ENCODE data around the gene KCNQ4.

KCNQ4 gene

GRCh38 chr1:40842207-40842606 is 58.6 kb downstream of the KCNQ4 start:
- no peak for DNase-seq (ENCODE audit: low read depth)
- no peak overlapping the region for H3K4me3 ChIP-seq (ENCODE audit: low read length)
- no peak for TF ChIP-seq CTCF (conservative IDR thresholded peaks at IDR 0.05; ENCODE audit: low read length)

GRCh38 chr1:40842691-40843090 is 59.1 kb downstream of the KCNQ4 start:
- no peak overlapping the region for H3K4me3 ChIP-seq (ENCODE audit: low read length)
- TF ChIP-seq CTCF (conservative IDR thresholded peaks at IDR 0.05; ENCODE audit: low read length): no peak
- DNase-seq (ENCODE audit: low read depth): no peak

- no peak for DNase-seq (ENCODE audit: low read depth)
- H3K4me3 ChIP-seq (ENCODE audit: low read length): no peak overlapping the region
- no peak for TF ChIP-seq CTCF (conservative IDR thresholded peaks at IDR 0.05; ENCODE audit: low read length)
Measured at GRCh38 chr1:40844079-40844478, 60.5 kb downstream of the KCNQ4 start.

GRCh38 chr1:40844887-40845878 is 61.6 kb downstream of the KCNQ4 start:
- no peak overlapping the region for H3K4me3 ChIP-seq (ENCODE audit: low read length)
- TF ChIP-seq CTCF (conservative IDR thresholded peaks at IDR 0.05; ENCODE audit: low read length): no peak
- DNase-seq (ENCODE audit: low read depth): no peak

- H3K4me3 ChIP-seq (ENCODE audit: low read length): no peak overlapping the region
- no peak for TF ChIP-seq CTCF (conservative IDR thresholded peaks at IDR 0.05; ENCODE audit: low read length)
- DNase-seq (ENCODE audit: low read depth): no peak
Measured at GRCh38 chr1:40845895-40846294, 62.3 kb downstream of the KCNQ4 start.

GRCh38 chr1:40847023-40847745 is 63.6 kb downstream of the KCNQ4 start:
- no peak for DNase-seq (ENCODE audit: low read depth)

More at GRCh38 chr1:40847023-40847745, 63.6 kb downstream of the KCNQ4 start:
- H3K4me3 ChIP-seq (ENCODE audit: low read length): no peak overlapping the region
- TF ChIP-seq CTCF (conservative IDR thresholded peaks at IDR 0.05; ENCODE audit: low read length): no peak
